ENCODE results near the gene INTS1. TPM values are rescaled to one million over a fixed set of nuclear protein-coding genes. Genes with fewer than 3 reads are reported as not detected.
A peak's percentile ranks its signal among the peaks of the same experiment; 100 is the strongest.
"Not testable (repeated sequence)": the region's sequence is repeated elsewhere in the genome, so short reads cannot be mapped to it uniquely, and the experiment has no call there.

INTS1 gene
- total RNA-seq, 1 donor from 2014 or later: 78.4 TPM

DNA sequence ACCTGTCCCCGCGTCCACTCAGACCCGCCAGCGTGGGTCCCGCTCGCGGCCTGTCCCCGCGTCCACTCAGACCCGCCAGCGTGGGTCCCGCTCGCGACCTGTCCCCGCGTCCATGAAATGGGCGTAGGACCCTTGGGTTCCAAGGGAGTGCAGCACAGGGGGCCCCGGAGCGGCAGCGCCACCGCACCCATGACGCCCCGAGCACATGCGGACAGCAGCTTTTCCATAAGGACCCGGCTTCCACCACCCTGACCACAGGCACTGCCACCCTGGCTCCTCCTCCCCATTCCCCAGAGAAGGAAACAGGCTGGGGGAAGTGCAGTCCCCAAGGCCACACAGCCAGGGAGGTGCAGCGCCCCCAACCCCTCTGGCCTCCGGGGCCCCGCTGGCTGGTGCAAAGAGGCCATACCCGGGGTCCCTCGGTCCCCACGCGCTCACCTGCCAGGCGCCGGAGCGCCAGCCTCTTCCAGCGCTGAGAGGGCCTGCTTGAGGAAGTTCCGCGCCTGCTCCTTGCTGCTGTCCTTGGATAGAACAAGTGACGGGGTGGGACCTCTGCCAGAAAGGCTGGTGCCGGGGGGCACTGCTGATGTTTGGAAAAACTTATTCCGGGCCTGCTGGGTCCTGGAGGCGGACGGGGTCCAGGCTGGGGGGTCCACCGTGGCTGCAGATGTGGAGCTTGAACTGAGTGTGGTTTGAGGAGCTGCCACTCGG, 59.8 kb downstream of the INTS1 start:
- DNase-seq (ENCODE audit: low spot score) (no peak), ATAC-seq (no peak)
- intact Hi-C loops (cut with DNase I): no loop called here

DNA sequence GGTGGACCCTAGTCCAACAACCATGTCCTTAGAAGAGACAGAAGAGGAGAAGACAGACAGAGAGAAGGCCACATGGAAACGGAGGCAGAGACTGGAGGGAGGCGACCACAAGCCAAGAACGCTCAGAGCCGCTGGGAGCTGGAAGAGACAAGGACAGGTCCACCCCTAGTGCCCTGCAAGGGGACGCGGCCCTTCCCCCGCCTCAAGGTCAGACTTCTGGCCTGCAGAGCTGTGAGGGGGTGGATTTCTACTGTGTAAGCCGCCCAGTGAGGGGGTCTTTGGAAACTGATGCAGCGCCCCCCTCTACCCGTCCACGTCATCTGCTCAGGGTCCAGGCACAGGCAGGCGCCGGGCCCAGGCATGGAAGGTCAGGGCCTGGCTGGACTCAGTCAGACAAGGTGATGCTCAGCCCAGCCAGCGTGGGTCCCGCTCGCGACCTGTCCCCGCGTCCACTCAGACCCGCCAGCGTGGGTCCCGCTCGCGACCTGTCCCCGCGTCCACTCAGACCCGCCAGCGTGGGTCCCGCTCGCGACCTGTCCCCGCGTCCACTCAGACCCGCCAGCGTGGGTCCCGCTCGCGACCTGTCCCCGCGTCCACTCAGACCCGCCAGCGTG, 60.5 kb downstream of the INTS1 start:
- intact Hi-C loops (cut with DNase I); ATAC-seq; DNase-seq (ENCODE audit: low spot score): not testable (repeated sequence)

DNA sequence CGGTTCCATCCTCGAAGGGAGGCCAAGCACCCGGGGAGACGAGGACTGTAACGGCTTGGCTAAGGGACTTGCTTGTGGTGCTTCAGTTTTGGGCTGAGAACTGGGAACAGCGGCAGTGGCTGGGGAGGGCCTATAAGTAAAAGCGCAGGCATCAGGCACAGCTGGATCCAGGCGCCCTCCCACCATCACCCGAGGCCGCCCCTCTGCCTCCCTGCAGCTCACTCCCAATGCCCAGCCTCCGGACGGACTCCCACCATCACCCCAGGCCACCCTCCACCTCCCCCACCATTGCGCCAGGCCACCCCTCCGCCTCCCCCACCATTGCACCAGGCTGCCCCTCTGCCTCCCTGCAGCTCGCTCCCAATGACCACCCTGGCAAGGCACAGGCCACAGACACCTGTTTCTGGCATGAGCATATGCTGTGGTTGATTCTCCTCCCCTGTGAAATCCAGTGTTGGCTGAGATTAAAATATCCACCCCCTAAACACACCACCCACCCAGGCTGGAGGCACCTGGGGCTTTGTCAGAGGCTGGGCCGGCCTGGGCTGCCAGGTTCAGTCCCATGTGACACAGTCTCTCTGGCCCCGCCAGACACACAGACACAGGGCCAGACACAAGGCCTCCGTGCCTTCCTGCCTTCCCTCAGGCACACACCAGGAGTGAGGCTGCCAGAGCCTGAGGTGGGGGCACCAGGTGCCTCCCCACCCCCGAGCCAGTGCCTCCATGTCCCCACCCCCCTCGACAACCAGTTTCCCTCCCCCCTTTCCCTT, 61.6 kb downstream of the INTS1 start:
- intact Hi-C loops (cut with DNase I): no loop called here
- no peak for ATAC-seq
- DNase-seq (ENCODE audit: low spot score): no peak

DNA sequence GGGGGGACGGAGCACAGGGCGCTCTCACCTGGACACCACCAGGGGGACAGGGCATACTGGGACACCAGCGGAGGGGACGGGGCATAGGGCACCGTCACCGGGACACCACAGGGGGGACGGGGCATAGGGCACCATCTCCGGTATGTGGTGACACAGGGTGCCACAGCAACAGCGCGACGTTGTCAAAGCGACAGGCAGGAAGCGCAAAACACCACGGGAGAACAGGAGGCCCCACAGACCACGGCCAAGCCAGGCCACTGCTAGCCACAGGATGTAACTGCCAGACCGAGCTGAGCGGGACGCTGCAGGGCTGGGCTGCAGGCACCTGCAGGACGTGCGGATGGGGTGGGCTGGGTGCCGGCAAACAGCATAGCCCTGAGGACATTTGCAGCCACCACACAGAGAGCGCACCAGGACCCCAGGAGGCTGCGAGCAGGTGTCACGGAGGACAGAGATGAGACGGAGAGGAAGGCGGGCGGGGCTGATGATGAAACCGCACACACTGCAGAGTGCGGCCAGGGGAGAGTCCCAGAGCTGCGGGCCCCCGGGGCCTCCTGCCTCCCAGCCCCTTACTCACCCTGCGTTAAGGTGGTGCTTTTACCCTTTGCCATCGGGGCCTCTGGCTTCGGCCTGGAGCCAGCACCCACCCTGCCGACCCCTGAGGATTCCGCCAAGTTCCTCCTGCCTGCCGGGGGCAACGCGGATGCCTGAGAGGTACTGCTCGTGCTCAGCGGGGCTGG, 62.4 kb downstream of the INTS1 start:
- intact Hi-C loops (cut with DNase I): no loop called here
- ATAC-seq (no peak), DNase-seq (ENCODE audit: low spot score) (no peak)

DNA sequence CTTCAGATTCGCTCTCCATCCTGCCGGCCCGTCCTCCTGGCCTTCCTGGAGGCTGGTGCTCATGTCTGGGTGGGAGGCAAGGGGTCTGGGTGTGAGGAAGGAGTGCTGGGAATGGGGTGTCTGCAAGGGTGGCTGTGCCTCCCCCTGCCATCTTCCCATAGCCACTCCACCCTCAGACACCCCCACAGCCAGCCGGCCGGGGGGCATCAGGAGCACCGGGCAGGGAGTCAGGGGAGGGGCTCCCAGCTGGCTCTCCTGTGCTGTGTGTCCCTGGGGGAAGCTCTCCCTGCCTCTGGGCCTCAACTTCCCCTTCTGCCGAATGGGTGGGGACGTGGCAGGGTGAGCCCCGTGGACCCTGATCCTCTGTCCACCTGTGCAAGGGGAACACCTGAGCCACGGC, 63.6 kb downstream of the INTS1 start:
- intact Hi-C loops (cut with DNase I): no loop called here
- DNase-seq (ENCODE audit: low spot score) (no peak), ATAC-seq (no peak)

DNA sequence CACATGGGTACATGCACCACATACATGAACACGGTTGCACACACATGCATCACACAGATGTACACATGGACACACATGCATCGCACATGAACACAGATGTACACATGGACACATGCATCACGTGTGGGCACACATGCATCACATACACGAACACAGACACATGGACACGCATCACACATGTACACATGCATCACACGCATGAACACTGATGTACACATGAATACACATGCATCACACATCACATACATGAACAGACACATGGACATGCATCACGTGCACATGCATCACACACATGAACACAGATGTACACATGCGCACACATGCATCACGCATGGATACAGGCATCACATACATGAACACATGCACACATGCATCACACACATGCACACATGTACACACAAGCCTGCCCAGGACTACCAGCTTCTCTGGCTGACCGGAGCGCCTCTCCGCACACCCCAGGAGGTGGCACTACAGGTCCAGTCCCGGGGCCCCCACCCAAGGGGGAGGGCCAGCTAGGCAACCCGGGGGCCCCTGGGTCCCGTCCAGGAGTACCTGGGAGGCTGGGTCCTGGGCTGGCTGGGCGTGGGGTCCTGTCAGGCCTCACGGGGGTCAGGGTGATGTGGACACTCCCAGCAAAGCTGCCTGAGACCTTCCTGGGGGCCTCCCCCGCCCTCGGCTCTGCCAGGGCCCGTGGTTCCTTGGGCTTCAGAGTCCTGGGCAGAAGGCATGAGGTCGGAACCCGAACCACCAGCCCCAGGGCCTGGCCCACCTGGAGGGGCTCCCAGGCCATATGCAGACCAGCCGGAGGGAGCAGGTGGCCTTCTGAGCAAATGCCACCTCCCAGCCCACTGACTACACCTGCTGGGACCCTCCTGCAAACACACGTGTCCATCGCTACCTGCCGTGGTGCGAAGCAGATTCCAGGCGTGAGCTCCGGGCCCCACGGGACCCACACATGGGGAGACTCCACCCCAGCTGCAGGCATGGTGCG, 64.5 kb downstream of the INTS1 start:
- ATAC-seq (no peak), DNase-seq (ENCODE audit: low spot score) (no peak)
- intact Hi-C loops (cut with DNase I): no loop called here

DNA sequence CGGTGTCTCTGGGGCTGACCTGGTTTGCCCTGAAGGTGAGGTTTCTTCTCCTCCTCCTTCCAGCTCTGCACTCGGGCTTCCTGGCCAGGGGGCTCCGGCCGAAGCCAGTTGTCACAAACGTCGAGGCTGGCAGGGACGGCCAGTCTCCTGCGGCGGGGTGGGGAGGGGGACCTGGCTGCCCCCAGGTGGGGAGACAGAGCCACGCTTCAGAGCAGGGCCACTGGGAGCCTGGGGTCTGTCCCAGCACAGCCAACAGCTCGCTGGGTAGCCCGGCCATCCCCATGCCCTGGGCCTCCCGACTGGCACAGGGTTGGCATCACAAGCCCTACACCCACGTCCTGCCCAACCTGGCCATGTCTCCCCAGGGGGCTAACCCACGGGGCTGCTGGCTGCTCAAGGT, 65.4 kb downstream of the INTS1 start:
- ATAC-seq (no peak), DNase-seq (ENCODE audit: low spot score) (no peak)
- intact Hi-C loops (cut with DNase I): no loop called here

DNA sequence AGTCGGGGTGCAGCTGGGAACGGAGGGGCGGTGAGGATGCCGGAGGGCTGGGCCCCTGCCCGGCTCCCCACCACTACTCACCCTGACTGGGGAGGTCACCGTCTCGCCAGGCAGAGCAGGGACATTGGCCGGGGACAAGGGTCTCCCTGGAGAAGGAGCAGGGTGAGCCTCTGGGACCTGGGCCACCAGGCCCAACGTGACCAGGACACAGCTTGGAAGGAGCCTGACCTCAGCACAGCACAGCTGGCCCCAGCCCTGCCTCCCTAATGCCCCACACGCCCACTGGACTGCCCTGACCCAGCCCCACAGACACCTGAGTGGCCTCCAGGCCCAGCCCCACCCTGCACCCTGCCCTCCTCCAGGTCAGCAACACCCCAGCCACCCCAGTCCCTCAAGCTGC, 66.0 kb downstream of the INTS1 start:
- ATAC-seq (no peak), DNase-seq (ENCODE audit: low spot score) (no peak)
- intact Hi-C loops (cut with DNase I): no loop called here

DNA sequence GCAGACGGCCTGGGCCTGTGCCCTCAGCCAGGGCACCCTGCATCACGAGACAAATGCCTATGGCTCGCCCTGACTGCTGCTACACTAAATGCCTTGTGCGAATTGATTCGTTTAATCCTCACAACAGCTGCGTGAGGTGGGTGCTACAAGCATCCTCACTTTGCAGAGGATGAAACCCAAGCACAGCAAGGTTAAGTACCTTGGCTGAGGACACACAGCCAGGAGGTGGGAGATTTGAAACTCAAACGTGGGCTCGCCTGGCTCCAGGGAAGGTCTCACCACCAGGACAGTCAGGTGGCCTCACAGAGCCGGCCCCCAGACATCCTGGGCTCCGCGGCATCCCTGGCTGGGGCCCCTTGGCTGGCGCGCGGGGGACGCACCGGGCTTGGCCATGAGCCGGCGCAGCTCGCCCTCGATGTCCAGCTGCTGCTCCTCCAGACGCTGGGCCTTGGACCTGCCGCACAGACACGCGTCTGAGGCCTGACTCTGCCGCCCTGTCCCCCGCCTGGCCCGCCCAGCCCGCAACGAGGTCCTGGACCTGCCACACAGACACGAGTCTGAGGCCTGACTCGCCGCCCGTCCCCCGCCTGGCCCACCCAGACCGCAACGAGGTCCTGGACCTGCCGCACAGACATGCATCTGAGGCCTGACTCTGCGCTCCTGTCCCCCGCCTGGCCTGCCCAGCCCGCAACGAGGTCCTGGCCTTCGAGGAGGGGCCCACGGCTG, 66.9 kb downstream of the INTS1 start:
- DNase-seq (ENCODE audit: low spot score): no peak
- intact Hi-C loops (cut with DNase I): no loop called here
- no peak for ATAC-seq

DNA sequence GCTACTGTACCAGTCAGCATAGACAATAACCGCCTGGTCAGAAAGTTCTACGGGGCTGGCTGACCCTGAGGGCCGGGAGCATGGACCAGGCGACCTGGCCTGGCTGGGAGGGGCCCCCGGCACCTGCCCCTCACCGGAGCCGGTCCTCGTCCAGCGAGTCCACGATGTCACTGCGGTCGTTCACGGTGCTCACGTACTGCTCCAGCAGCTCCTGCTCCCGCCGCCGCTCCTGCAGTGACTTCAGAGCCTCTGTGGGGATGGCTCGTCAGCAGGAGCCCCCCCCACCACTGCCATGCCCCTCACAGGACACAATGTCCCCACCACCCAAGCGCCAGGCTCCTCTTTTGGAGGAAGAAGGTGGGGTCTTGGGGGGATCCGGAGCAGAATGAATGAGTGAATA, 67.6 kb downstream of the INTS1 start:
- intact Hi-C loops (cut with DNase I): no loop called here
- DNase-seq (ENCODE audit: low spot score): no peak
- no peak for ATAC-seq

DNA sequence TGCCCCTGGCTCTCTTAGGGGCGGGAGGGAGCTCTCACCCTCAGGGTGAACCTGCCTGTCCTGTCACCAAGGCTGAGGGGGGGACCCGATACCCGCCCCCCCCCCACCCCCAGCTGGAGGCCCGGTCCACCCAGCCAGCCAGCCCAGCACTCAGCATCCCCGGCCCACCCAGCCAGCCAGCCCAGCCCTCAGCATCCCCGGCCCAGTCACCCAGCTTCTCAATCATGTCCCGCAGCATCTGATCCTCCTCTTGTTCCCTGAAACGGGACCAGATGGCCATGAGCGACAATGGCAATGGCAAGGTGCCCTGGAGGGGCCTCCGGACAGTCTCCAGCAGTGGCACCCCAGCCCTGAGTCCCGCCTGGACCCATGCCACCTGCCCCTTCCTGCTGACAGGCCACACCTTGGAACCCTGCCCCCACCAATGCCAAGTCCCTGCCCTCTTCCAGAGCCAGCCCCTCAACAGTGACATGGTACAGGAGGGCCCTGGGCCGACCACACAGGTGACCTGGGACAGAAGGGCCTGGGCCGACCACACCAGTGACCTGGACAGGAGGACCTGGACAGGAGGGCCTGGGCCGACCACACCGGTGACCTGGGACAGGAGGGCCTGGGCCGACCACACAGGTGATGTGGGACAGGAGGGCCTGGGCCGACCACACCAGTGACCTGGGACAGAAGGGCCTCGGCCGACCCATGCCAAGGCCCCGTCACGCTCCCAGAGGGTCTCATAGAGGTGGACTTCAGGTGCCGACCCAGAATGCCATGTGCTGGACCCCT, 69.1 kb downstream of the INTS1 start:
- DNase-seq (ENCODE audit: low spot score) (no peak), ATAC-seq (no peak)
- intact Hi-C loops (cut with DNase I): no loop called here

DNA sequence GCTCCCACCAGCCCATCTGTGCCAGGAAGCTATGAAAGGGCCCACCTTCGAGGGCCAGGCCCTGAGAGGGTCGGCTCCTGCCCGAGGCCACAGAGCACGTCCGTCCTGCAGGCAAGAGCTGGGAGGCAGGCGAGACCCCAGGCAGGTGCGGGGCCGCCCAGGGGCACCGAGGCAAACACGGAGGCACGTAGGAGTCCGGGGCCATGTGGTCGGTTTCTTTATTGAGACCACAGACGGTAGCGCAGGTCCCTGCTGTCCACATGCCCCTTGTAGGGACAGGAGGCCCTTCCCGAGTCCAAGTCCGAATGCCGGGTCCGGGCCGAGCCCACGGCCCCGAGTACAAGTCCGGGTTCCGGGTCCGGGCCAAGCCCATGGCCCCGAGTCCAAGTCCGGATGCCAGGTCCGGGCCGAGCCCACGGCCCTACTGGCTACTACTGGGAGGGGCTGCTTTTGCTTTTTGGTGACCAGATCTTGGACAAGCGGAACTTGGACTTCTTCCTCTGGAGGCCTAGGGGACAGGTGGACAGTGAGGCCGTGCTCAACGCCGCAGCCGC, 69.9 kb downstream of the INTS1 start:
- intact Hi-C loops (cut with DNase I): no loop called here
- no peak for DNase-seq (ENCODE audit: low spot score)

DNA sequence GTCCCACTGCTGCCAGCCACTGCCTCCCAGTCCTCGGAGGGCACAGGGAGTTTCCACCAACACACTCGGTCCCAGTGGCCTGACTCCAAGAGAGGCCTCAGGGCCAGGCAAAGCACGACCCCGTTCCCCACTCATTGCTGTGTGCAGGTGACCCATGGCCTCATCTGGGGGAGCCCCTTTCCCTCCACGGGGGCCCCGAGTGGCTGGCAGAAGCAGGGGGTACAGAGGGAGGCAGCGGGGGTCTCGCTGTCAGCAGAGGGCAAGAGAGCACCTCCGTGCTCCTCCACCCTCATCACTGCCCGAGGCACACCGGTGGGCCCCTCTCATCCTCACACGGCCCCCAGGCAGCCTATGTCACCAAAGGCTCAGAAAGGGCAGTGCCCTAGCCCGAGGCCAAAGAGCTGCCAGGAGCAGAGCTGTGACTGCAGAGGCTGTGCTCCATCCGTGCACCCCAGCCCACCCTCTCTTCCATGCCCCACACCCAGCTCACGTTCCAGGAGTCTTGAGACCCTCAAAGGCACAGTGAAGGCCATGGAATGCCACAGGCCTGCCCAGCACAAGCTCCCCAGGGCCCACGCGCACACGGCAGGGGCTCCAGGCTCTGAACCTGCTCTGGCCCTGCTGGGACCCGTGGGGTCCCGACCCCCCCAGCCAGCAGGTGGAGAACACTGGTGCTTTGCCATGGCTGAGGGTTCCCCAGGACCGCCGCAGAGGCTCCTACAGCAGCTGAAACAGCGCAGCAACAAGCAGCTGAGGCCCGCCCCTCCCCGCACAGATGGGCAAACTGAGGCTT, 70.9 kb downstream of the INTS1 start:
- intact Hi-C loops (cut with DNase I): no loop called here
- ATAC-seq (no peak), DNase-seq (ENCODE audit: low spot score) (no peak)

More for the DNA sequence above, 69.9 kb downstream of the INTS1 start:
- no peak for ATAC-seq

DNA sequence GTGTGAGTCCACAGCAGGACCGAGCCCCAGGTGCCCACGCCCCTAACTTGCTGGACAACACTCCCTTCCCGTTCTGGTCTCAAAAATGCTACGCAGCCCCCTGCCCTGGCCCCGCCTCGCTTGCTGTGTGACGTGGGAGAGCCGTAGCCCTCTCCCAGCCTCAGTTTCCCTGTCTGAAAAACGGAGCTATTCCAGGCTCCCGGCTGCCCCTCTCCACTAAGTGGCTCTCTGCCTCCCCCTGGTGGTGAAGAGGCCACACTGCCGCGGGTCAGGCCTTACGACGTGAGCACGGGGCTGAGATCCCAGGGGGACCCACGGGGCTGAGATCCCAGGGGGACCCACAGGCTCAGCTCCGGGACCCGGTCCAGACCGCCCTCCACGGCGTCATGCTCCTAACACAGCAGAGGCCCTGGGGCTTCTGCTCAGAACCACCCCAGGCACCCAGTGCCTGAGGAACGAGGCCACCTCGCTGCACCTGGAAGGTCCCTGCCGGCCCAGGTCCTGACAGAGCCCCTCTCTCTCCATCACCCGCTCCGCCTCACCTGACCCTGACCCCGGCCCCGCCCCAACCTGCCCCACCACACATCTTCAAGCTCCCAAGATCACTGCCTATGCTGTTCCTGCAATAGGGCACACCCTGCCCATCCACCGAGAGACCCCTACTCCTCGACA, 71.6 kb downstream of the INTS1 start:
- intact Hi-C loops (cut with DNase I): no loop called here
- DNase-seq (ENCODE audit: low spot score): peak; percentile 91
- ATAC-seq: peak; percentile 76

DNA sequence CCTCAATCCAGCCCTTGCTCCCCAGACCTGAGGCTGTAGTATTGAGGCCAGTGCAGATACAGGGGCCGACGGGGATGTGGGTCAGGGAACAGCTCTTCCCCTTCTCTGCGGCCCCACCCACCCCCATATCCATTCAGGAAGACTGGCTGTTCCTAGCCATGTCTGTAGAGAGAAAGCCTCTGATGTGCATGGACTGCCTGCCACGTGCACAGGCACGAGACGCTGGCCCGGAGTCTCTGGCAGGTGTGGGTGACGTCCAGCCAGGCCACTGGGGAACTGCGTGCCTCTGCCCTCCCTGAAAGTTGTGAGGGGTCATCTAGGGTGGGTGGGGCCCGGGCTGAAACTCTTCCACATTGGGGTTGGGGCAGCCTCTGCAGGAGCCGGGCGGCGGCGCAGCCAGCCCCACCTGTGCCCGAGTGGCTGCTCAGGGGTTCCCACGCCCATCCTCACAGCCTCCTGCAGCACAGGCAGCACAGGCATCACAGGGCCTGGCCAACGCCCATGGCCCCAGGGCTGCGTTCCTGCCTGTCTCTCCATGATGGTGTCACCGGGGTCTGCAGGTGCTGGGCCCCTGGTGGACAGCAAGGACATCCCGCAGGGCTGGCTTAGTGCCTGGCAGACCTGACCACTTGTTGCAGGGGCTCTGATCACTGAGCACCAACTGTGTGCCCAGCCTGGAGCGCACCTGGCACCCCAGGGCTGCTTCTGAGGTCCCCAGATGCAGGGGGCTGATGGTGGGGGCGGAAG, 72.4 kb downstream of the INTS1 start:
- DNase-seq (ENCODE audit: low spot score) (no peak), ATAC-seq (peak; percentile 35)
- intact Hi-C loops (cut with DNase I): no loop called here

Measured in sciatic nerve (tissue), 2 donors.